ENCODE data around the gene MATK. TPM values are rescaled to one million over a fixed set of nuclear protein-coding genes. Genes with fewer than 3 reads are reported as not detected.

MATK gene
- total and polyA plus RNA-seq, 2 experiments from 2014 or later, result not detected

GRCh38 chr19:3776479-3777040 is 9.6 kb downstream of the MATK start:
- Histone ChIP-seq H3K79me2 (ENCODE audit: insufficient read depth) (no peaks in the 10 kb centered on the region), H3K4me2 (ENCODE audit: unreplicated experiment) (no peak overlapping the region), H3K9ac (no peak overlapping the region), H3K9me3 (ENCODE audit: low read depth) (no peaks in the 10 kb centered on the region), H3K36me3 (ENCODE audit: low read depth) (no peaks in the 10 kb centered on the region), H3F3A (ENCODE audit: insufficient read depth) (no peaks in the 10 kb centered on the region), H3K27ac (no peak overlapping the region), H3K4me3 (no peak overlapping the region), H3K4me1 (ENCODE audit: insufficient read depth) (no peaks in the 10 kb centered on the region), H3K9me2 (ENCODE audit: insufficient read depth) (no peaks in the 10 kb centered on the region), H2AFZ (no peak overlapping the region), H4K20me1 (ENCODE audit: insufficient read depth) (no peaks in the 10 kb centered on the region), H3K27me3 (replicated peaks; ENCODE audit: insufficient read depth) (no peaks in the 10 kb centered on the region)
- no peak for TF ChIP-seq EZH2phosphoT487 (IDR thresholded peaks at IDR 0.05; ENCODE audit: insufficient read depth, low read depth)
- TF ChIP-seq EZH2 (IDR thresholded peaks at IDR 0.05; ENCODE audit: insufficient read depth, poor library complexity, severe bottlenecking), result no peak
- no peak for DNase-seq
- in situ Hi-C loops (cut with MboI), result no loop called here
- WGBS, 2 experiments (ENCODE audit: low coverage in 1 of 2, low lambda C conversion rate in 2 of 2, missing lambda C conversion rate in 2 of 2), result 43 to 46% methylated on average over 1 of the region's 1 CpG

GRCh38 chr19:3775831-3776230 is 10.3 kb downstream of the MATK start:
- 95 to 96% methylated on average over 5 of the region's 5 CpGs for WGBS, 2 experiments (ENCODE audit: low coverage in 1 of 2, low lambda C conversion rate in 2 of 2, missing lambda C conversion rate in 2 of 2)
- TF ChIP-seq EZH2 (IDR thresholded peaks at IDR 0.05; ENCODE audit: insufficient read depth, poor library complexity, severe bottlenecking) (no peak), EZH2phosphoT487 (IDR thresholded peaks at IDR 0.05; ENCODE audit: insufficient read depth, low read depth) (no peak)
- no peak overlapping the region for H3K4me3 ChIP-seq
- no peaks in the 10 kb centered on the region for H3F3A ChIP-seq (ENCODE audit: insufficient read depth)
- no peak overlapping the region for H3K4me2 ChIP-seq (ENCODE audit: unreplicated experiment)
- H3K9me3 ChIP-seq (ENCODE audit: low read depth), result no peaks in the 10 kb centered on the region
- no peak overlapping the region for H3K9ac ChIP-seq
- H3K36me3 ChIP-seq (ENCODE audit: low read depth), result no peaks in the 10 kb centered on the region
- H4K20me1 ChIP-seq (ENCODE audit: insufficient read depth), result no peaks in the 10 kb centered on the region
- no peak overlapping the region for H2AFZ ChIP-seq
- no peak overlapping the region for H3K27ac ChIP-seq
- no peak for DNase-seq
- no peaks in the 10 kb centered on the region for H3K79me2 ChIP-seq (ENCODE audit: insufficient read depth)
- H3K9me2 ChIP-seq (ENCODE audit: insufficient read depth), result no peaks in the 10 kb centered on the region
- no peaks in the 10 kb centered on the region for H3K4me1 ChIP-seq (ENCODE audit: insufficient read depth)
- H3K27me3 ChIP-seq (replicated peaks; ENCODE audit: insufficient read depth), result no peaks in the 10 kb centered on the region
- in situ Hi-C loops (cut with MboI), result no loop called here

- H3K79me2 ChIP-seq (ENCODE audit: insufficient read depth), result no peaks in the 10 kb centered on the region
- no peak for DNase-seq
- H3K9me2 ChIP-seq (ENCODE audit: insufficient read depth), result no peaks in the 10 kb centered on the region
- no peak overlapping the region for H3K4me2 ChIP-seq (ENCODE audit: unreplicated experiment)
- H3K9ac ChIP-seq, result no peak overlapping the region
- no peaks in the 10 kb centered on the region for H3F3A ChIP-seq (ENCODE audit: insufficient read depth)
- WGBS, 2 experiments (ENCODE audit: low coverage in 1 of 2, low lambda C conversion rate in 2 of 2, missing lambda C conversion rate in 2 of 2), result 41 to 63% methylated on average over 2 of the region's 2 CpGs
- no peaks in the 10 kb centered on the region for H3K36me3 ChIP-seq (ENCODE audit: low read depth)
- H3K27me3 ChIP-seq (replicated peaks; ENCODE audit: insufficient read depth), result no peaks in the 10 kb centered on the region
- H2AFZ ChIP-seq, result no peak overlapping the region
- no peak overlapping the region for H3K27ac ChIP-seq
- H3K4me1 ChIP-seq (ENCODE audit: insufficient read depth), result no peaks in the 10 kb centered on the region
- no peaks in the 10 kb centered on the region for H4K20me1 ChIP-seq (ENCODE audit: insufficient read depth)
- no peaks in the 10 kb centered on the region for H3K9me3 ChIP-seq (ENCODE audit: low read depth)
- in situ Hi-C loops (cut with MboI), result no loop called here
- no peak overlapping the region for H3K4me3 ChIP-seq
- no peak for TF ChIP-seq EZH2 (IDR thresholded peaks at IDR 0.05; ENCODE audit: insufficient read depth, poor library complexity, severe bottlenecking)
- TF ChIP-seq EZH2phosphoT487 (IDR thresholded peaks at IDR 0.05; ENCODE audit: insufficient read depth, low read depth), result no peak
These were observed 10.8 kb downstream of the MATK start for GRCh38 chr19:3775374-3775711.

- no peak overlapping the region for H2AFZ ChIP-seq
- H3K4me1 ChIP-seq (ENCODE audit: insufficient read depth), result no peaks in the 10 kb centered on the region
- H3K4me2 ChIP-seq (ENCODE audit: unreplicated experiment), result no peak overlapping the region
- H3K9me3 ChIP-seq (ENCODE audit: low read depth), result no peaks in the 10 kb centered on the region
- no peaks in the 10 kb centered on the region for H3K9me2 ChIP-seq (ENCODE audit: insufficient read depth)
- DNase-seq, result no peak
- H3K27me3 ChIP-seq (replicated peaks; ENCODE audit: insufficient read depth), result no peaks in the 10 kb centered on the region
- no peaks in the 10 kb centered on the region for H3F3A ChIP-seq (ENCODE audit: insufficient read depth)
- in situ Hi-C loops (cut with MboI), result no loop called here
- H4K20me1 ChIP-seq (ENCODE audit: insufficient read depth), result no peaks in the 10 kb centered on the region
- H3K27ac ChIP-seq, result no peak overlapping the region
- no peak for TF ChIP-seq EZH2phosphoT487 (IDR thresholded peaks at IDR 0.05; ENCODE audit: insufficient read depth, low read depth)
- no peak for TF ChIP-seq EZH2 (IDR thresholded peaks at IDR 0.05; ENCODE audit: insufficient read depth, poor library complexity, severe bottlenecking)
- H3K36me3 ChIP-seq (ENCODE audit: low read depth), result no peaks in the 10 kb centered on the region
- 32 to 44% methylated on average over 16 to 24 of the region's 25 CpGs for WGBS, 2 experiments (ENCODE audit: low coverage in 1 of 2, low lambda C conversion rate in 2 of 2, missing lambda C conversion rate in 2 of 2)
- H3K4me3 ChIP-seq, result no peak overlapping the region
- no peak overlapping the region for H3K9ac ChIP-seq
- no peaks in the 10 kb centered on the region for H3K79me2 ChIP-seq (ENCODE audit: insufficient read depth)
These were observed 11.4 kb downstream of the MATK start for GRCh38 chr19:3774621-3775373.

All from GM23248 (cell line).